Measurements from ENCODE around the gene CSNK2A1. TPM values are rescaled to one million over a fixed set of nuclear protein-coding genes. Genes with fewer than 3 reads are reported as not detected.
"Not testable (repeated sequence)": the region's sequence is repeated elsewhere in the genome, so short reads cannot be mapped to it uniquely, and the experiment has no call there.

CSNK2A1 gene
- polyA plus RNA-seq, 1 donor from 2014 or later: 56.8 TPM

DNA sequence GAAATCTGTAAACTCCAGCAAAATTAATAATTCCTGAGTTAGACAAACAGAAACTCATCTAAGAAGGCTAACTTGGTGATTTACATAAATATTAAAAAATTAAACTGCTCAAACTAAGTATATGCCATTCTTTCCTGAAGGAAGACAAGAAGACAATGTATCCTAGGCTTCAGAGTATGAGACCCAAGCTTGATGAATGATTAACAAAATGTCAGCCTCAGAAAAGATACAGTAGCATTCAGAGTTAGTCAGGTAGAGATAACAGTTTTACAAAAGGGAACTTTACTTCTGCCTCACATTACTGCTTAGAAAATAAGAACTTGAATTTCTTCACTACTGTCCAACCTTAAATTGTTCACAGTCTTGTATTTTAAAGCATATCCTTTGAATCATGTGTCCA is 12.0 kb downstream of the CSNK2A1 start:
- H3K9me3 Mint-ChIP-seq: peaks cover 5 to 12% (median 8%) of the 10 kb centered on the region in 3 donors

DNA sequence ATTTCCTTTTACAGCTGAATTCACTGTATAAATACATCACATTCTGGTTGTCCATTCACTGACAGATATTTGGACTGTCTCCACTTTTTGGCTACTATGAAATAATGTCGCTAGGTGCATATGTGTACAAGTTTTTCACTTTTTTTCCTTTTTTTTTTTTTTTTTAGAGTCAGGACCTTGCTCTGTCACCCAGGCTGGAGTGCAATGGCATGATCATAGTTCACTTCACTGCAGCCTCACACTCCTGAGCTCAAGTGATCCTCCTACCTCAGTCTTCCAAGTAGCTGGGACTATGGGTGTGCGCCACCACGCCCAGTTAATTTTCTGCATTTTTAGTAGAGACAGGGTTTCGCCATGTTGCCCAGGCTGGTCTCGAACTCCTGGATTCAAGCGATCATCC is 13.3 kb downstream of the CSNK2A1 start:
- H3K4me3 Mint-ChIP-seq: no peak overlapping the region
- no peak overlapping the region for H3K27ac Mint-ChIP-seq
- H3K36me3 Mint-ChIP-seq: peaks cover 17% of the 10 kb centered on the region
- H3K9me3 Mint-ChIP-seq: peaks cover 5 to 12% (median 11%) of the 10 kb centered on the region in 3 donors
- H3K4me1 Mint-ChIP-seq: peaks cover 27 to 32% (median 30%) of the 10 kb centered on the region in 3 donors
- H3K27me3 Mint-ChIP-seq: no peaks in the 10 kb centered on the region

More for the DNA sequence above, 12.0 kb downstream of the CSNK2A1 start:
- Mint-ChIP-seq H3K36me3 (peaks cover 15% of the 10 kb centered on the region), H3K27me3 (no peaks in the 10 kb centered on the region), H3K4me3 (no peak overlapping the region), H3K27ac (no peak overlapping the region), H3K4me1 (peaks cover 38 to 43% (median 43%) of the 10 kb centered on the region in 3 donors)

DNA sequence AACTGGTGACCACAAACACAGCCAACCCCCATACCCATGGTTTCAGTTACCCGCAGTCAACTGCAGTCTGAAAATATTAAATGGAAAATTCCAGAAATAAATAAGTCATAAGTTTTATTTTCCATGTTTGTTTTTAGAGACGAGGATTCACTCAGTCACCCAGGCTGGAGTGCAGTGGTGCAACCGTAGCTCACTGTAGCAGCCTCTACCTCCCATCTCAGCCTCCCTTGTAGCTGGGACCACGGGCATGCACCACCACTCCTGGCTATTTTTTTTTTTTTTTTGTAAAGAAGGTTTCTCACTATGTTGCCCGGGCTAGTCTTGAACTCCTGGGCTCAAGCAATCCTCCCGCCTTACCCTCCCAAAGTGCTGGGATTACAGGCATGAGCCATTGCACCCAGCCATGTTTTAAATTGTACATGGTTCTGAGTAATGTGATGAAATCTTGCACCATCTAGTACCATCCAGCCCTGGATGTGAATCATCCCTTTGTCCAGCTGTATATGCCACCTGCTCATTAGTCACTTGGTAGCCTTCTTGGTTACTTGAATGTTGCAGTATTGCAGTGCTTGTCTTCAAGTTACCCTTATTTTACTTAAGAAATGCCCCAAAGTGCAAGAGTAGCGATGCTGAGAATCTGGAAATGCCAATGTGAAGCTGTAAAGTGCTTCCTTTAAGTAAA is 14.5 kb downstream of the CSNK2A1 start:
- H3K9me3 Mint-ChIP-seq: peaks cover 5 to 12% (median 11%) of the 10 kb centered on the region in 3 donors
- H3K36me3 Mint-ChIP-seq: peaks cover 20% of the 10 kb centered on the region
- H3K4me3 Mint-ChIP-seq: no peak overlapping the region
- no peaks in the 10 kb centered on the region for H3K27me3 Mint-ChIP-seq
- no peak overlapping the region for H3K27ac Mint-ChIP-seq
- peaks cover 17 to 24% (median 21%) of the 10 kb centered on the region in 3 donors for H3K4me1 Mint-ChIP-seq

DNA sequence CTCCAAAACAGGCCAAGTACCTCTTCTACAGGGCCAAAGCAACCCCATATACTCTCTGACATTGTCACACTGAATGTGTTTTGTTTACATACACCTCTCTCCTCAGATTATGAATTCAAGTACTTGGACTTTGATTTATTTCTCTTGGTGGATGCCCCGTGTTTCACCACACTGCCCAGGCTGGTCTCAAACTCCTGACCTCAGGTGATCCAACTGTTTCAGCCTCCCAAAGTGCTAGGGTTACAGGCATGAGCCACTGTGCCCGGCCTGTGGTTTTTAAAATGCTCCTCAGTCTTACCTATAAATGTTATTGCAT is 16.1 kb downstream of the CSNK2A1 start:
- no peak overlapping the region for H3K27ac Mint-ChIP-seq
- H3K36me3 Mint-ChIP-seq: peaks cover 26% of the 10 kb centered on the region
- peaks cover 6 to 12% (median 6%) of the 10 kb centered on the region in 3 donors for H3K4me1 Mint-ChIP-seq
- H3K9me3 Mint-ChIP-seq: peaks cover 5 to 12% (median 11%) of the 10 kb centered on the region in 3 donors
- H3K4me3 Mint-ChIP-seq: no peak overlapping the region
- H3K27me3 Mint-ChIP-seq: no peaks in the 10 kb centered on the region

GRCh38 chr20:521860-522259 is 21.7 kb downstream of the CSNK2A1 start:
- Mint-ChIP-seq H3K4me3 (peak overlapping the region in 1 of 4 donors; percentile 17), H3K27ac (no peak overlapping the region)

GRCh38 chr20:519999-520398 is 23.6 kb downstream of the CSNK2A1 start:
- peaks cover 5 to 21% (median 17%) of the 10 kb centered on the region in 3 donors for H3K4me1 Mint-ChIP-seq
- peaks cover 20% of the 10 kb centered on the region for H3K36me3 Mint-ChIP-seq
- H3K4me3 Mint-ChIP-seq: no peak overlapping the region
- peaks cover 0 to 6% (median 2%) of the 10 kb centered on the region in 3 donors for H3K9me3 Mint-ChIP-seq
- H3K27ac Mint-ChIP-seq: peak overlapping the region in 1 of 3 donors; percentile 43
- H3K27me3 Mint-ChIP-seq: no peaks in the 10 kb centered on the region

More at GRCh38 chr20:521860-522259, 21.7 kb downstream of the CSNK2A1 start:
- peaks cover 0 to 11% (median 9%) of the 10 kb centered on the region in 3 donors for H3K4me1 Mint-ChIP-seq
- no peaks in the 10 kb centered on the region for H3K27me3 Mint-ChIP-seq
- peaks cover 2 to 6% (median 3%) of the 10 kb centered on the region in 3 donors for H3K9me3 Mint-ChIP-seq
- peaks cover 22% of the 10 kb centered on the region for H3K36me3 Mint-ChIP-seq

DNA sequence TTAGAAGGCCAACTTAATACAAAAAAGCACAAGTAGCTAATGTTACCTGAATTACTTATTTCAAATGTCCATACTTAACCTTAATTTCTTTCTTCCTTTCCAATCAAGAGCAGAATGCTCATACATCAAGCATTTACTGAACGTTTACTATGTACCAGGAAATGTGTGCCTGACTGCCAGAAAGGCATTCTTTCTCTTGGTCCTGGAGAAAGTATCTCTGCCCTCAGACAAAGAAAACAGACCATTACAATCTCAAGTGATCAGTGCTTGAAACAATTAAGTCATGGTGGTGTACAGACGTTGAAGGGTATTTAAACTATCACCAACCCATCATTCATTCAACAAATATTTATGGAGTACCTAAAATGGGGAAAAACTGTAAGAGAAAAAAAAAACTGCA is 26.4 kb downstream of the CSNK2A1 start:
- Mint-ChIP-seq H3K27me3 (no peaks in the 10 kb centered on the region), H3K36me3 (peaks cover 12% of the 10 kb centered on the region), H3K9me3 (peaks cover 0 to 6% (median 2%) of the 10 kb centered on the region in 3 donors), H3K4me3 (no peak overlapping the region), H3K27ac (no peak overlapping the region), H3K4me1 (peaks cover 15 to 39% (median 37%) of the 10 kb centered on the region in 3 donors)

- peaks cover 12% of the 10 kb centered on the region for H3K36me3 Mint-ChIP-seq
- peaks cover 0 to 6% (median 2%) of the 10 kb centered on the region in 3 donors for H3K9me3 Mint-ChIP-seq
- no peak overlapping the region for H3K27ac Mint-ChIP-seq
- no peaks in the 10 kb centered on the region for H3K27me3 Mint-ChIP-seq
- peaks cover 18 to 43% (median 38%) of the 10 kb centered on the region in 3 donors for H3K4me1 Mint-ChIP-seq
- no peak overlapping the region for H3K4me3 Mint-ChIP-seq
These were observed 26.8 kb downstream of the CSNK2A1 start for GRCh38 chr20:516799-517198.

- H3K27ac Mint-ChIP-seq: no peak overlapping the region
These were observed 27.9 kb downstream of the CSNK2A1 start for GRCh38 chr20:515696-516095.

DNA sequence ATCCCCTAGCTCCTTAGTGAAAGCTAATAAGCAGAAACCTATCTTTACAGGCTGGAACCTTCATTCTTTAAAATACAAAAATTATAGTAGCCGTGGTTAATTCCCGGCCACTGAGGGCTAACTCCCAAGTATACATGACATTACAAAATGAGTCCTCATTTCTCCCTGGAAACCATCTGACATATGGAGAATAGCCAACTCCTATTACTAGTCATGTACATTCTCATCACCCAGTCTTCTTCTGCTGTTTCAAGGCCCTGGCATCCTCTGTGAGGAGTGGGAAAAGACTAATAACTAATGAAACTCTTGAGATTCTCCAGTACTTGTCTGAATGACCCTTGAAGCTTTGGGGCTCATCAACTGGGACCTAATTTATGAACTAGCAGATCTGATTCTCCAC is 30.2 kb downstream of the CSNK2A1 start:
- Mint-ChIP-seq H3K9me3 (no peaks in the 10 kb centered on the region), H3K27ac (no peak overlapping the region), H3K36me3 (peaks cover 3% of the 10 kb centered on the region), H3K27me3 (no peaks in the 10 kb centered on the region), H3K4me3 (no peak overlapping the region), H3K4me1 (peaks cover 35 to 62% (median 56%) of the 10 kb centered on the region in 3 donors)

More at GRCh38 chr20:515696-516095, 27.9 kb downstream of the CSNK2A1 start:
- Mint-ChIP-seq H3K9me3 (no peaks in the 10 kb centered on the region), H3K36me3 (peaks cover 7% of the 10 kb centered on the region), H3K4me3 (no peak overlapping the region), H3K27me3 (no peaks in the 10 kb centered on the region), H3K4me1 (peaks cover 23 to 51% (median 45%) of the 10 kb centered on the region in 3 donors)

DNA sequence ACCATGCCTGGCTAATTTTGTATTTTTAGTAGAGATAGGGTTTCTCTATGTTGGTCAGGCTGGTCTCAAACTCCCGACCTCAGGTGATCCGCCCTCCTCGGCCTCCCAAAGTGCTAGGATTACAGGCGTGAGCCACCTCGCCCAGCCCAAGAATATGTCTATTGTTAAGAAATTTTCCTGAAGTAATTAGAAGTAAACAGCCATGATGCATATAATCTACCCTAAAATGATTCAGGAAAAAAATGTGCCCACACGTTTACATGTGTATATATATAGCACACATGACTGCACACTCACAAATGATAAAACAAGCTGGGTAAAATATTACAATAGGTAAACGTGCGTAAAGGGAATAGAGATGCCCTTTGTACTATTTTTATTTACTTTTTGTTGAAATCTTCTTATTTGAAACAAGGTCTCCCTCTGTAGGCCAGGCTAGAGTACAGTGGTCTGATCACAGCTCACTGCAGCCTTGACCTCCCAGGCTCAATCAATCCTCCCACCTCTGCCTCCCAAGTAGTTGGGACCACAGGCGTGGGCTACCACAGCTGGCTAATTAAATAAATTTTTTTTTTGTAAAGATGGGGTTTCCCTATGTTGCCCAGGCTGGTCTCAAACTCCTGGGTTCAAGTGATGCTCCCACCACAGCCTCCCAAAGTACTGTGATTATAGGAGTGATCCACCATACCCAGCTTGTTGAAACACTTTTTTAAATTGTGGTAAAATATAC is 33.1 kb downstream of the CSNK2A1 start:
- not testable (repeated sequence) for H3K27ac Mint-ChIP-seq, H3K4me3 Mint-ChIP-seq, H3K36me3 Mint-ChIP-seq, H3K9me3 Mint-ChIP-seq, H3K27me3 Mint-ChIP-seq
- H3K4me1 Mint-ChIP-seq: peaks cover 32 to 49% (median 47%) of the 10 kb centered on the region in 3 donors

DNA sequence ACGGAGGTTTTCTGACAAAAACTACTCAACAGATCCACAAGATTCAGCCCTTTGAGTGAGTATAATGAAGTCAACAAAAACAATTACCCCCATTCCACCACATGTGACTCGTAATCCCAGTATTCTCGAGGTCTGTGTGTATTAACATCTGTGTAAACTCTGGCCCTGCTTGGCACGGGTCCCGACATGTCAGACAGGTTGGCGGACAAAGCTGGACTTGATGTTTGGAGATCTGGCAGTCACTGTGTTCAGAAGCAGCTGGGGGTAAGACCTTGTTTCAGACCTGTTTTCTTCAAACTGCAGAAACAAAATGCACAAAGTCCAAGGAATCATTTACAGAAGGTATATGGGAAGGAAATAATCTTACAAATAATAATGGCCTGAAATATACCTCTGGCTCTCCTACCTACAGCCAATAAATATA is 35.2 kb downstream of the CSNK2A1 start:
- not testable (repeated sequence) for H3K4me3 Mint-ChIP-seq, H3K36me3 Mint-ChIP-seq, H3K27me3 Mint-ChIP-seq, H3K9me3 Mint-ChIP-seq
- Mint-ChIP-seq H3K27ac (peak overlapping the region in 1 of 3 donors; percentile 16), H3K4me1 (peaks cover 24 to 34% (median 33%) of the 10 kb centered on the region in 3 donors)

DNA sequence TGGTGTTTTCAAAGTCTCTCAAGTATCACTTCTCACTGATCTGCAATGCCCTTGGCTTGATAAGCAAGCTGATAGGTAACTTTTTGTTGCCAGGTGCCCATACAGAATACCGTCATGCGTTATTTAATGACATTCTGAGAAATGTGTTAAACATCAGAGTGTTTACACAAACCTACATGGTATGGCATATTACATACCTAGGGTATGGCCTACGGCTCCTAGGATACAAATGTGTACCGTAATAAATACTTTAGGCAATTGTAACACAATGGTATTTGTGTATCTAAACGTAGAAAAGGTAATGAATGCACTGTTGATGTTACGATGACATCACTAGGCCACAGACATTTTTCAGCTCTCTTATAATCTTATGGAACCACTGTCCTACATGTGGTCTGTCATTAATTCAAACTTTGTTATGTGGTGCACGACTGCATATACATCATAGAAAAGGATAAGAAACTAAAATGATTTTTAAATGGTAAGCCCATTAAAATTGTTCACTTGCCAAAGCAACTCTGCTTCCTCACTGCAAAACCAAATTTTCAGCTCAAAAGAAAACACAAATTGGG is 35.7 kb downstream of the CSNK2A1 start:
- Mint-ChIP-seq H3K27me3 (no peaks in the 10 kb centered on the region), H3K27ac (no peak overlapping the region), H3K36me3 (no peaks in the 10 kb centered on the region), H3K4me1 (peaks cover 24 to 32% (median 30%) of the 10 kb centered on the region in 3 donors), H3K9me3 (no peaks in the 10 kb centered on the region), H3K4me3 (no peak overlapping the region)

- Mint-ChIP-seq H3K4me3 (no peak overlapping the region), H3K27me3 (no peaks in the 10 kb centered on the region), H3K36me3 (no peaks in the 10 kb centered on the region), H3K27ac (no peak overlapping the region), H3K9me3 (no peaks in the 10 kb centered on the region), H3K4me1 (peaks cover 22 to 26% (median 25%) of the 10 kb centered on the region in 3 donors)
These were observed 36.4 kb downstream of the CSNK2A1 start for GRCh38 chr20:507006-507758.
